Neural progenitor cell (in vitro differentiated cells): ENCODE results near the gene CIAPIN1. TPM values are rescaled to one million over a fixed set of nuclear protein-coding genes. Genes with fewer than 3 reads are reported as not detected.

Experiments
- DNase-seq: peaks from one replicate; pipeline ENCODE4 v3.0.0-alpha.2; 2016; ENCODE audit warnings: low spot score
- H2AFZ ChIP-seq: fragments of 200-600 bp; sonication (generic); replicated peaks from 2 replicates; pipeline ENCODE4 v1.6.1; 2016; ENCODE audit warnings: antibody characterized with exemption
- H3F3A ChIP-seq: fragments of 200-600 bp; sonication (generic); 2 replicates; pipeline ENCODE4 v1.6.1; 2016; ENCODE audit warnings: antibody characterized with exemption, low read depth
- H3K27ac ChIP-seq: fragments of 200-600 bp; sonication (generic); 2 replicates; pipeline ENCODE4 v1.5.1; 2016; ENCODE audit warnings: mild to moderate bottlenecking
- H3K27me3 ChIP-seq: fragments of 200-600 bp; sonication (generic); 2 replicates; pipeline ENCODE4 v1.6.1; 2016; ENCODE audit warnings: mild to moderate bottlenecking, moderate library complexity
- H3K36me3 ChIP-seq: fragments of 200-600 bp; sonication (generic); 2 replicates; pipeline ENCODE4 v1.5.1; 2016
- H3K4me1 ChIP-seq: fragments of 200-600 bp; sonication (generic); 2 replicates; pipeline ENCODE4 v1.6.1; 2016; ENCODE audit warnings: mixed run types
- H3K4me2 ChIP-seq: fragments of 200-600 bp; sonication (generic); 2 replicates; pipeline ENCODE4 v1.6.1; 2016
- H3K4me3 ChIP-seq: fragments of 200-600 bp; sonication (generic); 2 replicates; pipeline ENCODE4 v1.5.1; 2016
- H3K79me2 ChIP-seq: fragments of 200-600 bp; sonication (generic); 2 replicates; pipeline ENCODE4 v1.6.1; 2016; ENCODE audit warnings: low read depth
- H3K9ac ChIP-seq: fragments of 200-600 bp; sonication (generic); 2 replicates; pipeline ENCODE4 v1.6.1; 2016
- H3K9me3 ChIP-seq: fragments of 200-600 bp; sonication (generic); 2 replicates; pipeline ENCODE4 v1.5.1; 2016; ENCODE audit warnings: low read depth
- H4K20me1 ChIP-seq: fragments of 200-600 bp; sonication (generic); 2 replicates; pipeline ENCODE4 v1.6.1; 2016; ENCODE audit warnings: low read depth
- H3K27ac Mint-ChIP-seq: 3 replicates; pipeline ENCODE4 v1.8.0; 2021; ENCODE audit warnings: mixed read lengths
- H3K27me3 Mint-ChIP-seq: 2 replicates; pipeline ENCODE4 v1.8.0; 2022; ENCODE audit warnings: low read depth, mild to moderate bottlenecking, inconsistent platforms, moderate library complexity, mixed read lengths; ENCODE audit not compliant: insufficient read depth
- H3K36me3 Mint-ChIP-seq: 3 replicates; pipeline ENCODE4 v1.8.0; 2021; ENCODE audit warnings: mixed read lengths
- H3K4me1 Mint-ChIP-seq: 3 replicates; pipeline ENCODE4 v1.8.0; 2021; ENCODE audit warnings: mixed read lengths
- H3K4me3 Mint-ChIP-seq: 3 replicates; pipeline ENCODE4 v1.8.0; 2021; ENCODE audit warnings: mild to moderate bottlenecking, moderate library complexity, mixed read lengths
- H3K9me3 Mint-ChIP-seq: 3 replicates; pipeline ENCODE4 v1.8.0; 2020; ENCODE audit warnings: mixed read lengths
- CTCF ChIP-seq: fragments of 200-600 bp; sonication (generic); IDR thresholded peaks from 2 replicates; pipeline ENCODE4 v1.5.1; 2017; ENCODE audit warnings: antibody characterized with exemption, mild to moderate bottlenecking
- EZH2 ChIP-seq: fragments of 200-600 bp; sonication (generic); IDR thresholded peaks from 2 replicates; pipeline ENCODE4 v1.6.1; 2017; ENCODE audit warnings: antibody characterized with exemption, mild to moderate bottlenecking, moderate library complexity
- EZH2phosphoT487 ChIP-seq: fragments of 200-600 bp; sonication (generic); IDR thresholded peaks from 2 replicates; pipeline ENCODE4 v1.6.1; 2017; ENCODE audit warnings: antibody characterized with exemption
- total RNA-seq: library from RNA; depleted of rRNA; stranded (reverse); fragments of >200 nt; gene quantifications from 2 replicates; pipeline ENCODE4 v1.2.3, GENCODE V29; 2015; ENCODE audit warnings: low replicate concordance

Gene CIAPIN1
- total RNA-seq, 1 donor from 2014 or later, result 89.2 TPM

GRCh38 chr16:57409870-57410587, 37.2 kb downstream of the CIAPIN1 start:
- no peaks in the 10 kb centered on the region for H3K9me3 ChIP-seq
- peaks cover 11% of the 10 kb centered on the region for H3K27me3 Mint-ChIP-seq
- H3K36me3 Mint-ChIP-seq, result no peaks in the 10 kb centered on the region
- peak overlapping the region; percentile 30 for H3K4me3 Mint-ChIP-seq
- no peaks in the 10 kb centered on the region for H3K36me3 ChIP-seq
- no peak overlapping the region for H3K27ac ChIP-seq
- no peaks in the 10 kb centered on the region for H3K79me2 ChIP-seq
- H3F3A ChIP-seq, result no peaks in the 10 kb centered on the region
- H3K27me3 ChIP-seq, result no peaks in the 10 kb centered on the region
- TF ChIP-seq EZH2phosphoT487 (no peak), EZH2 (no peak), CTCF (peak; percentile 10)
- H4K20me1 ChIP-seq, result no peaks in the 10 kb centered on the region
- H3K4me3 ChIP-seq, result no peak overlapping the region
- H3K4me1 ChIP-seq, result peaks cover 4% of the 10 kb centered on the region
- no peaks in the 10 kb centered on the region for H3K9me3 Mint-ChIP-seq
- H3K27ac Mint-ChIP-seq, result peak overlapping the region; percentile 88
- no peak overlapping the region for H2AFZ ChIP-seq
- no peak overlapping the region for H3K4me2 ChIP-seq
- peaks cover 12% of the 10 kb centered on the region for H3K4me1 Mint-ChIP-seq
- DNase-seq, result no peak
- no peak overlapping the region for H3K9ac ChIP-seq

GRCh38 chr16:57409065-57409464, 38.1 kb downstream of the CIAPIN1 start:
- H3K27ac ChIP-seq, result no peak overlapping the region
- no peaks in the 10 kb centered on the region for H3K27me3 ChIP-seq
- Mint-ChIP-seq H3K27ac (peak overlapping the region; percentile 12), H3K4me3 (peak overlapping the region; percentile 3), H3K36me3 (no peaks in the 10 kb centered on the region), H3K9me3 (no peaks in the 10 kb centered on the region), H3K4me1 (peaks cover 8% of the 10 kb centered on the region), H3K27me3 (peaks cover 10% of the 10 kb centered on the region)
- TF ChIP-seq CTCF (no peak), EZH2phosphoT487 (no peak), EZH2 (no peak)
- DNase-seq, result no peak
- no peaks in the 10 kb centered on the region for H3K9me3 ChIP-seq
- H4K20me1 ChIP-seq, result no peaks in the 10 kb centered on the region
- H3K36me3 ChIP-seq, result no peaks in the 10 kb centered on the region
- H3K79me2 ChIP-seq, result no peaks in the 10 kb centered on the region
- peaks cover 4% of the 10 kb centered on the region for H3K4me1 ChIP-seq
- H3K4me3 ChIP-seq, result no peak overlapping the region
- no peaks in the 10 kb centered on the region for H3F3A ChIP-seq
- H3K4me2 ChIP-seq, result no peak overlapping the region
- H3K9ac ChIP-seq, result no peak overlapping the region
- H2AFZ ChIP-seq, result no peak overlapping the region

- DNase-seq, result no peak
- no peak overlapping the region for H3K4me2 ChIP-seq
- H3K27ac Mint-ChIP-seq, result no peak overlapping the region
- no peak for TF ChIP-seq EZH2phosphoT487
- no peak for TF ChIP-seq EZH2
- no peak for TF ChIP-seq CTCF
- no peaks in the 10 kb centered on the region for H3K9me3 ChIP-seq
- peaks cover 8% of the 10 kb centered on the region for H3K4me1 Mint-ChIP-seq
- H3K4me1 ChIP-seq, result peaks cover 4% of the 10 kb centered on the region
- no peak overlapping the region for H3K27ac ChIP-seq
- no peaks in the 10 kb centered on the region for H4K20me1 ChIP-seq
- no peaks in the 10 kb centered on the region for H3K36me3 Mint-ChIP-seq
- H3K27me3 Mint-ChIP-seq, result peaks cover 10% of the 10 kb centered on the region
- no peaks in the 10 kb centered on the region for H3K36me3 ChIP-seq
- no peak overlapping the region for H3K4me3 ChIP-seq
- H3K9ac ChIP-seq, result no peak overlapping the region
- H3K9me3 Mint-ChIP-seq, result no peaks in the 10 kb centered on the region
- no peaks in the 10 kb centered on the region for H3K79me2 ChIP-seq
- peaks cover 2% of the 10 kb centered on the region for H3F3A ChIP-seq
- no peaks in the 10 kb centered on the region for H3K27me3 ChIP-seq
- no peak overlapping the region for H3K4me3 Mint-ChIP-seq
- H2AFZ ChIP-seq, result no peak overlapping the region
These were observed 39.4 kb downstream of the CIAPIN1 start for GRCh38 chr16:57407521-57408353.
